OCI-LY7 (cell line): Measurements from ENCODE around the gene KLHL6. TPM values are rescaled to one million over a fixed set of nuclear protein-coding genes. Genes with fewer than 3 reads are reported as not detected.

Source experiments
- BruUV-seq: library from RNA; stranded (reverse); fragments of 400-500 nt; replicated peaks from 2 replicates; lab custom pipeline; 2021; lab: Mats Ljungman, UMichigan
- CTCF ChIA-PET: fragments of 300-600 bp; sonication (Branson Sonifier 250); formaldehyde crosslinking; loops from one replicate; lab custom pipeline; 2022; ENCODE audit warnings: antibody characterized with exemption; ENCODE audit not compliant: unreplicated experiment; lab: Charles Lee
- POLR2A ChIA-PET: fragments of 300-600 bp; sonication (Branson Sonifier 250); formaldehyde crosslinking; loops from one replicate; lab custom pipeline; 2022; ENCODE audit warnings: antibody characterized with exemption; lab: Charles Lee
- DNase-seq: peaks from one replicate; pipeline ENCODE4 v3.0.0-alpha.2; 2015; ENCODE audit warnings: low spot score
- H2AFZ ChIP-seq: fragments of 200-600 bp; sonication (generic), shearing (Covaris generic); 2 replicates; pipeline ENCODE4 v1.6.1; 2014; ENCODE audit warnings: mild to moderate bottlenecking, antibody characterized with exemption, low read length, moderate library complexity
- H3K27ac ChIP-seq: fragments of 200-600 bp; sonication (generic); 2 replicates; pipeline ENCODE4 v1.5.1; 2014; ENCODE audit warnings: mixed run types, low read depth, mild to moderate bottlenecking, moderate library complexity, low read length, inconsistent platforms; ENCODE audit not compliant: poor library complexity, severe bottlenecking
- H3K36me3 ChIP-seq: fragments of 200-600 bp; sonication (generic); 2 replicates; pipeline ENCODE4 v1.6.1; 2014; ENCODE audit warnings: mild to moderate bottlenecking, antibody characterized with exemption, low read length, moderate library complexity, mixed read lengths; ENCODE audit not compliant: insufficient read depth
- H3K4me1 ChIP-seq: fragments of 200-600 bp; sonication (generic); 2 replicates; pipeline ENCODE4 v1.5.1; 2014; ENCODE audit warnings: mild to moderate bottlenecking, low read length; ENCODE audit not compliant: insufficient read depth, poor library complexity, severe bottlenecking
- H3K4me2 ChIP-seq: fragments of 200-600 bp; sonication (generic); 2 replicates; pipeline ENCODE4 v1.6.1; 2014; ENCODE audit warnings: mild to moderate bottlenecking, low read length
- H3K4me3 ChIP-seq: fragments of 200-600 bp; sonication (generic); 2 replicates; pipeline ENCODE4 v1.5.1; 2014; ENCODE audit warnings: mild to moderate bottlenecking, low read depth, low read length; ENCODE audit not compliant: poor library complexity, severe bottlenecking
- H3K79me2 ChIP-seq: fragments of 200-600 bp; sonication (generic); 2 replicates; pipeline ENCODE4 v1.6.1; 2016; ENCODE audit warnings: low read depth, mild to moderate bottlenecking, low read length, moderate library complexity, mixed read lengths; ENCODE audit not compliant: insufficient read depth
- H3K9me2 ChIP-seq: fragments of 200-600 bp; sonication (generic); 2 replicates; pipeline ENCODE4 v1.6.1; 2016; ENCODE audit warnings: mild to moderate bottlenecking, low read length, mixed read lengths; ENCODE audit not compliant: insufficient read depth
- H3K9me3 ChIP-seq: fragments of 200-600 bp; sonication (generic); 2 replicates; pipeline ENCODE4 v1.6.1; 2014; ENCODE audit warnings: mild to moderate bottlenecking, mixed run types, low read length, mixed read lengths
- H4K20me1 ChIP-seq: fragments of 200-600 bp; sonication (generic); 2 replicates; pipeline ENCODE4 v1.6.1; 2014; ENCODE audit warnings: mild to moderate bottlenecking, antibody characterized with exemption, low read length, moderate library complexity, mixed read lengths; ENCODE audit not compliant: insufficient read depth
- CTCF ChIP-seq: fragments of 200-600 bp; sonication (generic); conservative IDR thresholded peaks from 2 replicates; pipeline ENCODE4 v1.5.1; 2014; ENCODE audit warnings: mild to moderate bottlenecking, antibody characterized with exemption, low read length, moderate library complexity, mixed read lengths
- EZH2phosphoT487 ChIP-seq: fragments of 200-600 bp; sonication (generic); IDR thresholded peaks from 2 replicates; pipeline ENCODE4 v1.6.1; 2018; ENCODE audit warnings: low read depth, borderline replicate concordance, mild to moderate bottlenecking, mixed run types, antibody characterized with exemption, low read length, moderate library complexity, mixed read lengths
- intact Hi-C: fragments of 100-400 bp; cut with micrococcal nuclease; formaldehyde crosslinking; loops from one replicate; pipeline ENCODE4 v1.10.0; 2022; ENCODE audit not compliant: unreplicated experiment
- total RNA-seq, 2 experiments: library from RNA; depleted of rRNA in 1 of 2; stranded (reverse); fragments of >200 nt in 1 of 2; shearing (Covaris generic) in 1 of 2; gene quantifications; 2 replicates each; pipeline ENCODE4 v1.2.3, GENCODE V29; 2014 to 2022

Gene KLHL6
- total RNA-seq, 2 experiments from 2014 or later, result 143 to 169 TPM

DNA sequence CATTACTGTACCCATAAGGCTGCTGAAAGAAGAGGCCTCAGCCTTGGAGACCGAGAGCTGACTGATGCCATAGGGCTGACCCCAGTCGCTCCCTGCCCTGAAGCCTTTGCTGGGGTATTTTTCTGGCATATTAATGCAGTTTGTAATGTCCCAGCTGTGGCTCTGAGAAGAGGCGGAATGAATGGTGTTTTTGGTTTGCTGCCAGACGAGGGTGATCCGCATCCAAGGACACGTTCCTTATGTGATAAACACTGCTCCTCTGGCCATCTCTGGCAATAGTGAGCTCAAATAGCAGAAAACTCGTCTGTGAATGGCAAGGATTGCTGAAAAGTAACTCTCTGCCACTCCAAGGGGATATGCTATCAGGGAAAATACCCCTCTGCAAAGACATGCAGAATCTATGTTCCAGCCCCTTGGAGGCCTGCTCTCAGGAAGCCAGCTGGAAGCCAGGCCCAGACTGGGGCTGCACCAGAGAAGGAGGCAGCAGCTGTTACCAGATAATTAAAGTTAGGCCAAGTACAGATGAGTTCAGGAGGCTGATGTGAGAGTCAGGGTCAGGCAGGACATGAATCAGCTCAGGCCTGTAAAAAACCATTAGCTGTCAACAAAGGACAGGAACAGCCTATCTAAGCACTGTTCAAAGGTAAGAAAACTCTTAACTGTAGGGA is 28.9 kb upstream of the KLHL6 start:
- peak overlapping the region; percentile 94 for H3K27ac ChIP-seq
- BruUV-seq, result no TSS peak
- no peaks in the 10 kb centered on the region for H3K79me2 ChIP-seq

GRCh38 chr3:183583331-183584245 is 28.1 kb upstream of the KLHL6 start:
- no peaks in the 10 kb centered on the region for H3K36me3 ChIP-seq
- ChIA-PET CTCF (interaction anchor here (0.6 to 1.3 kb wide), 3 partner anchors 7 to 114 kb away, joined by 4 to 7 read pairs (median 4); partner anchors contain the start of gene YEATS2), POLR2A (interaction anchor here (0.6 to 12.9 kb wide), 11 partner anchors 7 to 818 kb away, joined by 3 to 265 read pairs (median 7); no protein-coding TSS in a partner anchor)
- H3K4me3 ChIP-seq, result no peak overlapping the region
- peak overlapping the region; percentile 56 for H3K4me2 ChIP-seq
- H3K9me2 ChIP-seq, result no peaks in the 10 kb centered on the region
- peaks cover 100% of the 10 kb centered on the region for H3K4me1 ChIP-seq
- BruUV-seq, result no TSS peak
- H4K20me1 ChIP-seq, result no peaks in the 10 kb centered on the region
- no peaks in the 10 kb centered on the region for H3K79me2 ChIP-seq
- no peak for TF ChIP-seq EZH2phosphoT487
- no peak for TF ChIP-seq CTCF
- intact Hi-C loops, result no loop called here
- DNase-seq, result peak; percentile 58
- peak overlapping the region; percentile 24; the same call in 1 of the 2 replicates for H2AFZ ChIP-seq
- H3K9me3 ChIP-seq, result no peaks in the 10 kb centered on the region
- peak overlapping the region; percentile 94 for H3K27ac ChIP-seq

More for the DNA sequence above, 28.9 kb upstream of the KLHL6 start:
- H4K20me1 ChIP-seq, result no peaks in the 10 kb centered on the region
- H3K9me2 ChIP-seq, result no peaks in the 10 kb centered on the region
- TF ChIP-seq EZH2phosphoT487, result no peak
- no peak for TF ChIP-seq CTCF
- CTCF ChIA-PET, result interaction anchor here (0.6 to 1.3 kb wide), 4 partner anchors 8 to 113 kb away, joined by 3 to 7 read pairs (median 4); partner anchors contain the start of genes KLHL24 and YEATS2
- DNase-seq, result peak; percentile 69
- peak overlapping the region; percentile 6 for H3K4me3 ChIP-seq
- H3K36me3 ChIP-seq, result no peaks in the 10 kb centered on the region
- no peaks in the 10 kb centered on the region for H3K9me3 ChIP-seq
- intact Hi-C loops, result no loop called here
- peak overlapping the region; percentile 51; the same call in 1 of the 2 replicates for H2AFZ ChIP-seq
- POLR2A ChIA-PET, result interaction anchor here (0.6 to 12.9 kb wide), 17 partner anchors 7 to 817 kb away, joined by 3 to 265 read pairs (median 4); partner anchors contain the start of gene YEATS2
- H3K4me1 ChIP-seq, result peaks cover 100% of the 10 kb centered on the region
- peak overlapping the region; percentile 56 for H3K4me2 ChIP-seq
